GM20000 (cell line): Measurements from ENCODE around the gene SLC26A8.
"Not testable (repeated sequence)": the region's sequence is repeated elsewhere in the genome, so short reads cannot be mapped to it uniquely, and the experiment has no call there.

Experiments
- DNase-seq: peaks from one replicate; pipeline ENCODE4 v3.0.0; 2012; ENCODE audit warnings: low spot score
- CTCF ChIP-seq: IDR thresholded peaks from 2 replicates; pipeline ENCODE4 v1.5.1; 2012; ENCODE audit warnings: mild to moderate bottlenecking, control low read depth; ENCODE audit errors: extremely low read depth, missing control alignments

Gene SLC26A8

GRCh38 chr6:36038120-36038876, 13.9 kb upstream of the SLC26A8 start:
- DNase-seq: no peak
- TF ChIP-seq CTCF: no peak

GRCh38 chr6:36035225-36035624, 10.8 kb upstream of the SLC26A8 start:
- no peak for DNase-seq
- TF ChIP-seq CTCF: no peak

- no peak for DNase-seq
Measured at GRCh38 chr6:36034441-36034840, 10.0 kb upstream of the SLC26A8 start.

GRCh38 chr6:36033935-36034334, 9.5 kb upstream of the SLC26A8 start:
- no peak for TF ChIP-seq CTCF
- DNase-seq: no peak

More at GRCh38 chr6:36034441-36034840, 10.0 kb upstream of the SLC26A8 start:
- TF ChIP-seq CTCF: no peak

GRCh38 chr6:36033144-36033543, 8.7 kb upstream of the SLC26A8 start:
- DNase-seq: not testable (repeated sequence)

GRCh38 chr6:36032261-36032660, 7.8 kb upstream of the SLC26A8 start:
- no peak for DNase-seq
- TF ChIP-seq CTCF: no peak

- TF ChIP-seq CTCF: no peak
- DNase-seq: no peak
Measured at GRCh38 chr6:36029464-36029863, 5.0 kb upstream of the SLC26A8 start.

- peak; percentile 22 for DNase-seq
- TF ChIP-seq CTCF: no peak
Measured at GRCh38 chr6:36028877-36029324, 4.5 kb upstream of the SLC26A8 start.
